GM19043 (cell line): Measurements from ENCODE around the gene SLC36A2.

Experiments
- ATAC-seq: cut with Tn5 transposase; IDR thresholded peaks from one replicate; pipeline ENCODE4 v1.9.1; 2021; ENCODE audit warnings: low read depth; ENCODE audit not compliant: unreplicated experiment

SLC36A2 gene

GRCh38 chr5:151285683-151286082 lies 61.7 kb downstream of the SLC36A2 start:
- no peak for ATAC-seq

- no peak for ATAC-seq
These were observed 62.9 kb downstream of the SLC36A2 start for GRCh38 chr5:151284392-151284967.

- no peak for ATAC-seq
These were observed 64.1 kb downstream of the SLC36A2 start for GRCh38 chr5:151283120-151283825.

GRCh38 chr5:151281001-151281639 lies 66.2 kb downstream of the SLC36A2 start:
- ATAC-seq, result no peak

GRCh38 chr5:151280443-151280842 lies 66.9 kb downstream of the SLC36A2 start:
- no peak for ATAC-seq

GRCh38 chr5:151278845-151279244 lies 68.5 kb downstream of the SLC36A2 start:
- no peak for ATAC-seq

GRCh38 chr5:151275803-151276202 lies 71.6 kb downstream of the SLC36A2 start:
- no peak for ATAC-seq

- no peak for ATAC-seq
These were observed 72.7 kb downstream of the SLC36A2 start for GRCh38 chr5:151274666-151275065.

GRCh38 chr5:151271336-151271735 lies 76.0 kb downstream of the SLC36A2 start:
- no peak for ATAC-seq

GRCh38 chr5:151270599-151270998 lies 76.8 kb downstream of the SLC36A2 start:
- ATAC-seq, result peak; percentile 91

- no peak for ATAC-seq
These were observed 79.7 kb downstream of the SLC36A2 start for GRCh38 chr5:151267491-151268260.
